ENCODE data around the gene ZNF771. TPM values are rescaled to one million over a fixed set of nuclear protein-coding genes. Genes with fewer than 3 reads are reported as not detected.

The ZNF771 gene
- total and polyA plus RNA-seq, 2 experiments from 2014 or later, result 10.8 to 12.0 TPM

DNA sequence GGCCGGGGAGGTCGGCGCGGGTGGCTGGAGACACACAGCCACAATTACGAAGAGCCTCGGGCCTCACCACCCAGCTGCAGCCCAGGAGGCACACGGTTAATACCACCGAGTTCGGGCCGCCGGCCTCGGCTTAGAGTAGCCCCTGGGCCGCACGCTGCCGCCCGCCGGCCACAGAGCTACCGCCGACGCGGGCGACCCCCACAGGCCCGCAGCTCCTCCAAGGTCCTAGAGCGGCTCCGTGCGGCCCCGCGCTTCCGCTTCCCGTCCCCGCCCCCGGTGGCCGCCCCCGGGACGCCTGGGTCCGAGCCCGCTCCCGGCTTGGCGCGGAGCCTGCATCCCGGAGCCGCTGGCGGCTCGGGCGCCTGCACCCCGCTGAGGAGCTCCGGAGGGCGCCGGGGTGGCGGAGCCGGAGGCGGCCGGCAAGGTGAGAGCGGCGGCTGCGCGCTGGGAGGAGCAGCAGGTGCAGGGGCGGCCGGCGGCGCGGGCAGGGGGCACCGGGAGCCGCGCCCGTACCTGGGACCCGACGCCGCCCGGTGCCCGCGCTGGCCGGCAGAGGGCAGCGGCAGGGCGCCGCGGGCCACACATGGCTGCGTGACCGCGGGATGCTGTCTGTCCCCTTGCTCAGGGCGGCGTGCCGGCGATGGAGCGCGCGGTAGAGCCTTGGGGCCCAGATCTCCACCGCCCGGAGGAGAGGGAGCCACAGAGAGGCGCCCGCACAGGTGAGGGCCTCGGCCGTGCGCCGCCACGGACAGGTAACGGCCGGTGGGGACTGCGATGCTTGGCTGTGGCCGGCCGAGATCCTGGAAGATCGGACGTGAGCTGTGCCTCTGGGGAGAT, 12.0 kb upstream of the ZNF771 start, which contains the start of gene ZNF48:
ZNF48 (plus strand) TSS at position 266 of the 837 bp plus-strand sequence; CDS start at position 641, 375 bp downstream.
- Histone ChIP-seq H3K9me2 (ENCODE audit: insufficient read depth) (no peaks in the 10 kb centered on the region), H4K20me1 (replicated peaks; ENCODE audit: insufficient read depth) (peaks cover 15% of the 10 kb centered on the region; the same call in 1 of the 2 replicates), H3K79me2 (replicated peaks; ENCODE audit: insufficient read depth) (peaks cover 20% of the 10 kb centered on the region), H3F3A (replicated peaks; ENCODE audit: low read depth) (peaks cover 45% of the 10 kb centered on the region), H3K27ac (ENCODE audit: low read depth) (peak within 1 kb of the TSS; percentile 97), H2AFZ (peak within 1 kb of the TSS; percentile 90), H3K27me3 (ENCODE audit: insufficient read depth) (no peaks in the 10 kb centered on the region), H3K36me3 (ENCODE audit: insufficient read depth) (peaks cover 9% of the 10 kb centered on the region; the same call in 1 of the 2 replicates), H3K4me2 (peak within 1 kb of the TSS; percentile 94), H3K4me3 (peak within 1 kb of the TSS; percentile 96), H3K4me1 (ENCODE audit: insufficient read depth) (peaks cover 33% of the 10 kb centered on the region)
- Mint-ChIP-seq H3K27me3 (ENCODE audit: insufficient read depth, low read depth, poor library complexity) (peaks cover 12% of the 10 kb centered on the region), H3K4me1 (peaks cover 37% of the 10 kb centered on the region), H3K4me3 (peak within 1 kb of the TSS; percentile 90), H3K27ac (peak within 1 kb of the TSS; percentile 94), H3K36me3 (ENCODE audit: low read depth) (peaks cover 35% of the 10 kb centered on the region), H3K9me3 (no peaks in the 10 kb centered on the region)
- no peak for TF ChIP-seq NANOG (IDR thresholded peaks at IDR 0.05; ENCODE audit: borderline replicate concordance)
- no peak for TF ChIP-seq ZNF114 (CRISPR knock-in tag; IDR thresholded peaks at IDR 0.05)
- TF ChIP-seq CREB1 (CRISPR knock-in tag; IDR thresholded peaks at IDR 0.05; ENCODE audit: low read depth), result peak; percentile 73
- TF ChIP-seq, protein P1, sequence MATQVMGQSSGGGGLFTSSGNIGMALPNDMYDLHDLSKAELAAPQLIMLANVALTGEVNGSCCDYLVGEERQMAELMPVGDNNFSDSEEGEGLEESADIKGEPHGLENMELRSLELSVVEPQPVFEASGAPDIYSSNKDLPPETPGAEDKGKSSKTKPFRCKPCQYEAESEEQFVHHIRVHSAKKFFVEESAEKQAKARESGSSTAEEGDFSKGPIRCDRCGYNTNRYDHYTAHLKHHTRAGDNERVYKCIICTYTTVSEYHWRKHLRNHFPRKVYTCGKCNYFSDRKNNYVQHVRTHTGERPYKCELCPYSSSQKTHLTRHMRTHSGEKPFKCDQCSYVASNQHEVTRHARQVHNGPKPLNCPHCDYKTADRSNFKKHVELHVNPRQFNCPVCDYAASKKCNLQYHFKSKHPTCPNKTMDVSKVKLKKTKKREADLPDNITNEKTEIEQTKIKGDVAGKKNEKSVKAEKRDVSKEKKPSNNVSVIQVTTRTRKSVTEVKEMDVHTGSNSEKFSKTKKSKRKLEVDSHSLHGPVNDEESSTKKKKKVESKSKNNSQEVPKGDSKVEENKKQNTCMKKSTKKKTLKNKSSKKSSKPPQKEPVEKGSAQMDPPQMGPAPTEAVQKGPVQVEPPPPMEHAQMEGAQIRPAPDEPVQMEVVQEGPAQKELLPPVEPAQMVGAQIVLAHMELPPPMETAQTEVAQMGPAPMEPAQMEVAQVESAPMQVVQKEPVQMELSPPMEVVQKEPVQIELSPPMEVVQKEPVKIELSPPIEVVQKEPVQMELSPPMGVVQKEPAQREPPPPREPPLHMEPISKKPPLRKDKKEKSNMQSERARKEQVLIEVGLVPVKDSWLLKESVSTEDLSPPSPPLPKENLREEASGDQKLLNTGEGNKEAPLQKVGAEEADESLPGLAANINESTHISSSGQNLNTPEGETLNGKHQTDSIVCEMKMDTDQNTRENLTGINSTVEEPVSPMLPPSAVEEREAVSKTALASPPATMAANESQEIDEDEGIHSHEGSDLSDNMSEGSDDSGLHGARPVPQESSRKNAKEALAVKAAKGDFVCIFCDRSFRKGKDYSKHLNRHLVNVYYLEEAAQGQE (IDR thresholded peaks at IDR 0.05; ENCODE audit: unreplicated experiment), result no peak
- TF ChIP-seq, protein P2, sequence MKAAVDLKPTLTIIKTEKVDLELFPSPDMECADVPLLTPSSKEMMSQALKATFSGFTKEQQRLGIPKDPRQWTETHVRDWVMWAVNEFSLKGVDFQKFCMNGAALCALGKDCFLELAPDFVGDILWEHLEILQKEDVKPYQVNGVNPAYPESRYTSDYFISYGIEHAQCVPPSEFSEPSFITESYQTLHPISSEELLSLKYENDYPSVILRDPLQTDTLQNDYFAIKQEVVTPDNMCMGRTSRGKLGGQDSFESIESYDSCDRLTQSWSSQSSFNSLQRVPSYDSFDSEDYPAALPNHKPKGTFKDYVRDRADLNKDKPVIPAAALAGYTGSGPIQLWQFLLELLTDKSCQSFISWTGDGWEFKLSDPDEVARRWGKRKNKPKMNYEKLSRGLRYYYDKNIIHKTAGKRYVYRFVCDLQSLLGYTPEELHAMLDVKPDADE (IDR thresholded peaks at IDR 0.05), result peak; percentile 80
- TF ChIP-seq STAT1 (IDR thresholded peaks at IDR 0.05; ENCODE audit: unreplicated experiment), result no peak
- TF ChIP-seq, protein P3, sequence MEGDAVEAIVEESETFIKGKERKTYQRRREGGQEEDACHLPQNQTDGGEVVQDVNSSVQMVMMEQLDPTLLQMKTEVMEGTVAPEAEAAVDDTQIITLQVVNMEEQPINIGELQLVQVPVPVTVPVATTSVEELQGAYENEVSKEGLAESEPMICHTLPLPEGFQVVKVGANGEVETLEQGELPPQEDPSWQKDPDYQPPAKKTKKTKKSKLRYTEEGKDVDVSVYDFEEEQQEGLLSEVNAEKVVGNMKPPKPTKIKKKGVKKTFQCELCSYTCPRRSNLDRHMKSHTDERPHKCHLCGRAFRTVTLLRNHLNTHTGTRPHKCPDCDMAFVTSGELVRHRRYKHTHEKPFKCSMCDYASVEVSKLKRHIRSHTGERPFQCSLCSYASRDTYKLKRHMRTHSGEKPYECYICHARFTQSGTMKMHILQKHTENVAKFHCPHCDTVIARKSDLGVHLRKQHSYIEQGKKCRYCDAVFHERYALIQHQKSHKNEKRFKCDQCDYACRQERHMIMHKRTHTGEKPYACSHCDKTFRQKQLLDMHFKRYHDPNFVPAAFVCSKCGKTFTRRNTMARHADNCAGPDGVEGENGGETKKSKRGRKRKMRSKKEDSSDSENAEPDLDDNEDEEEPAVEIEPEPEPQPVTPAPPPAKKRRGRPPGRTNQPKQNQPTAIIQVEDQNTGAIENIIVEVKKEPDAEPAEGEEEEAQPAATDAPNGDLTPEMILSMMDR (conservative IDR thresholded peaks at IDR 0.05; ENCODE audit: low read depth in 2 of 2), result peak in 1 of 2 experiments; percentile 50; a peak in 3 of 4 replicates
- no peak for TF ChIP-seq EZH2phosphoT487 (IDR thresholded peaks at IDR 0.05; ENCODE audit: unreplicated experiment)
- TF ChIP-seq POLR2AphosphoS5 (IDR thresholded peaks at IDR 0.05; ENCODE audit: low read depth), result peak; percentile 53; the same call in 1 of the 2 replicates
- peak; percentile 79 for ATAC-seq
- DNase-seq (ENCODE audit: low spot score), result peak; percentile 92
